HG03432 (cell line): Measurements from ENCODE around the gene PYY.
"Not testable (repeated sequence)": the region's sequence is repeated elsewhere in the genome, so short reads cannot be mapped to it uniquely, and the experiment has no call there.

ENCODE experiments used
- ATAC-seq: cut with Tn5 transposase; IDR thresholded peaks from one replicate; pipeline ENCODE4 v1.9.1; 2021; ENCODE audit warnings: mild to moderate bottlenecking, moderate library complexity; ENCODE audit not compliant: unreplicated experiment

Gene PYY

DNA sequence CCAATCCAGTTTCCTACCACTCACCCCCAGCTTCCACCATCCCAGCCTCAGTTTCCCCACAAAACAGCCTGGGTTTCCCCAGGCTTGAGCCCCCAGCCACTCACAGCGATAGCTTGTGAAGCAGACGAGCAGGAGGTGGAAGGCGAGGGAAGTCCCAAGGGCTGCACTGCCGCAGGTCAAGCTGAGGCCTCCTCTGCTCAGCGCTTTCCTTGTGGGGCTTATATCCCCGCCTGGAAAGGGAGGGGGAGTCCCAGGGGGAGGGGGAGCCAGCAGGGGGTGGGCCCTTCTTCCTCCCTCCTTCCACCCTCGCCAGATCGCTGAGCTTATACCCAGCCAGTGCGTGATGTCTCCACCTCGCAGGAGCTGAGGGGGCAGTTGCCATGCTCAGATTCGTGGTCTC, at the start of gene PYY:
PYY (minus strand) TSS at position 195 of the 400 bp plus-strand sequence. CDS start 457 bp downstream, outside the sequence.
- ATAC-seq: no peak

DNA sequence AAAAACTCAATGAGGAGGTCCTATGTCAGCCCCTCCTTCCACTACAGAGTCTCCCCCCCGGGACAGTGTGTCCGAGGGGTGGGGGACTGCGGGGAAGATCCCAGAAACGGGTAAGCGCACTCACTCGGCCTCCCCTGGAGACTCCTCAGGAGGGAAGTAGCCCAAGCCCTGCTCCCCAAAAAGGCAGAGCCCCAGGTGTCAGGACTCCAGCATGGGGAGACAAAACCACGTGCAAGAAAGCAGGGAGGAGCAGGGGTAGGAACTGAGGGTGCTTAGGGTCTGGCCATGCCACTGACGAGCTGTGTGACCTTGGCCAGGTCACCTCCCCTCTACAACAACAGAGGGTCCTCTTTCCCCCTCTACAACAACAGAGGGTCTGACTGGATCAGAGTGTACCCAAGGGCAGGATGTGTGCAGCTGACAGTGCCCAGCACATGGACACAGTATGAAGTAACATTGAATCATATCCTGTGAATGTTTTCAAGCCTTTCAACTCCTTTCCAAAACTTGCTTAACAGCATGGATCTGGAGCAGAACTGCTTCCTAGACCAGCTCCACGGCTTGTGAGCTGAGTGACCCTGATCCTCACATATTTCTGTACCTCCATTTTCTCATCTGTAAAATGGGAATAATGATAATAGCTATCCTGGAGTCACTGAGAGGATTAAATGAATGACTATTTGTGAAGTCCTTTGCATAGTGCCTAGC, 48.6 kb upstream of the PYY start:
- ATAC-seq: no peak

DNA sequence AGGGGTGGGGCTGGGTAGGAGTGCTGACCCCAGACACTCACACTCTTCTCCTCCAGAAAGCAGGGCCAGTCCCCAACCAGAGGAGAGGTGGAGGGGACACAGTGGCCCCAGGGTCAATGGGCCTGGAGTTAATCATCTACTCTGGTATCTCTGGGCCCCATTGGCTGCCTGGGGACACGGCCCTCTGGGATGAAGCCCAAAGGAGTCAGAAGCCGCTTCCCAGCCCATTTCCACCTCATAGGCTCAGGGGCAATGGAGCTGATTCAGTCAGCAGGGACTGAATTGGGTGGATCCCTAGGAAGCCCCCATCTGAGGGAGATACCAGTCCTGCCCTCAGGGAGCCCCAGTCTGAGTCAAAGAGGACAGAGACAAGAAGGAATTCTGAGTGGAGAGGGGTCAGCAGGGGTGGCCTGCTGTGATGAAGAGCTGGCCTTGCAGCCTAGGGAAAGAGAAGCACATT, 47.8 kb upstream of the PYY start:
- no peak for ATAC-seq

DNA sequence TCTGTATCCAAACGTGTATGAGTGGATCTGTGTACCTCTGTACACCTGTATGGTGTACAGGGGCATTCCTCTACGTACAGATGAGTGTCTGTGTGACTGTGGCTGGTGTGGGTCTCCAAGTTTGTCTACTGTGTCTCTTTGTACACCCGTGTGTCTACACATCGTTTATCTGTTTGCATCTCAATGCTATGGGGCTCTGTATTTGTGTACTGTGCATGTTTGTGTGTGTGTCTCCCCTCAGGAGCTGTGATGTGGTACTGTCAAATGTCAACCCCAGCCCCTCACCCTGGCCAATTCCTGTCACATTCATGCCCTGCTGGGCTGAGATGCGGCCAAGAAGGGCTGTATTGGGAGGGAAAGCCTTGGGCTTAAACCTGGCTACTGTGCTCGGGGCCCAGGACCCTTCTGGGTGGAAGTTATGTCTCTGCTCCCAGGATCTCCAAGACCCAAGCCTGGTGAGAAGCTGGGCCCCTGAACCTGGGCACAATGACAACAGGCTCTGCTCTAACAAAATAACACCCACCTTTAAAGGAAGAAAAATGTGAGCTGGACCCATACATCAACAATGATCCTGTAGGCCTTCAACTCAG, 47.2 kb upstream of the PYY start:
- no peak for ATAC-seq

DNA sequence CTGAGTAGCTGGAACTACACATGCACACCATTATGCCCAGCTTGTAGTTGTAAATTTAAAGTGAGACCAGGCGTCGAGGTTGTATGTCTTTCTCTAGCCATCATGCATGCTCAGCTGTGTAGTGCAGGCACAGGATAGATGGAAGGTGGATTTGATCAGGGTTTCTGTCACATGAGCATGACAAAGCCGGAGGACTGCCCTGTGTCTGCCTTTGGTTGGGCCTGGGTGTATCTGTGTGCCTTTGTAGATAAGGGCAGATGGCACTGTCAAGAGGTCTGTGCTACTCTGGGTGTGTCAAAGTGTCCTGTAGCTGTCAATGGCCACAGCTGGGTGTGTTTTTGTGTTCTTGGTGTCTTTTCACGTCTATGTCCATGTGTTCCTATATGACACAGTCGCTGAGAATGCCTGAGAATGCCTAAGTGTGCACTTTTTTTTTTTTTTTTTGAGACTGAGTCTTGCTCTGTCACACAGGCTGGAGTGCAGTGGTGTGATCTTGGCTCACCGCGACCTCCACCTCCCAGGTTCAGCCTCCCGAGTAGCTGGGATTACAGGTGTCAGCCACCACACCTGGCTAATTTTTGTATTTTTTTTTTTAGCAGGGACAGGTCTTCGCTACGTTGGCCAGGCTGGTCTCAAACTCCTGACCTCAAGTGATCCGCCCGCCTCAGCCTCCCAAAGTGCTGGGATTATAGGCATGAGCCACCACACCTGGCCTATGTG, 46.6 kb upstream of the PYY start:
- ATAC-seq: no peak

DNA sequence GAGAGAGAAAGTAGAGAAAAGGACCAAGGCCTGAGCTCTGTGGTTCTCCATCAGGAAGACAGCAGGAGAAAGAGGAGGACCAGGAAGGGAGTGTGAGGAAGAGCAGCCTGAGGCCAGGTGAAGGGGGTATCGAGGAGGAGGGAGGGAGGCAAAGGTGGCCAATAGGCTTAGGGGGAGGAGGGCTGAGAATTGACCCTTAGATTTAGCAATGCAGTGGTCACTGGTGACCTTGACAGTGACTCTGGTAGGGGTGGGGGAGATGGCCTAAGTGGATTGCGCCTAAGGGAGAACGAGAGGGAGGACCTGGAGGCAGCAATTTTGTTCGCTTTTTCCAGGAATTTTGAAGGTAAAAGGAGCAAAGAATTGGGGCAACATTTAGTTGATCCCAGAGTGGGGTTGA, 45.3 kb upstream of the PYY start:
- no peak for ATAC-seq

DNA sequence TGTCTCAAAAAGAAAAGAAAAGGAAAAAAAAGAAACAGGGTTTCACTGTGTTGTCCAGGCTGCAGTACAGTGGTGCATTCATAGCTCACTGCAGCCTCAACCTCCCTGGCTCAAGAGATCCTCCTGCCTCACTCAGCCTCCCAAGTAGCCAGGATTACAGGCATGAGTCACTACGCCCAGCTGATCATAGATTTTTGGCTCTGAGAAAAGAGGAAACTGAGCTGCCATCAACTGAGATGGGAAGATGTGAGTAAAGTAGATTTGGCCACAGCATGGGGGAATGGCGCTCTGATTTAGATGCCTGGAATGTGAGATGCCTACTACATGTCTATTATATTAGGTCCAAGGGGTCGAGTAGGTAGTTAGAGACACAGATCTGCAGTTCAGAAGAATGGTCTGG, 44.8 kb upstream of the PYY start:
- no peak for ATAC-seq

DNA sequence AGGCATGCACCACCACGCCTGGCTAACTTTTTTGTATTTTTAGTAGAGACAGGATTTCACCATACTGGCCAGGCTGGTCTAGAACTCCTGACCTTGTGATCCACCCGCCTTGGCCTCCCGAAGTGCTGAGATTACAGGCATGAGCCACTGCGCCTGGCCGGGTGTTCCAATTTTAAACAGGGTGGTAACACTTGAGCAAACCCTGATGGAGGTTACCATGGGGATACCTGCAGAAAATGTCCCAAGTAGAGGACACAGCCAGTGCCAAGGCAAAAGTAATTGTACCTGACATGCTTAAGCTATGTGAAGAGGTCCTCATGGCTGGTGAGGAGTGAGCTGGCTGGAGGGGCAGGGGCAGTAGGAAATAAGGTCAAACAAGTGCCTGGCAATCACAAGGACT, 43.4 kb upstream of the PYY start:
- ATAC-seq: not testable (repeated sequence)

DNA sequence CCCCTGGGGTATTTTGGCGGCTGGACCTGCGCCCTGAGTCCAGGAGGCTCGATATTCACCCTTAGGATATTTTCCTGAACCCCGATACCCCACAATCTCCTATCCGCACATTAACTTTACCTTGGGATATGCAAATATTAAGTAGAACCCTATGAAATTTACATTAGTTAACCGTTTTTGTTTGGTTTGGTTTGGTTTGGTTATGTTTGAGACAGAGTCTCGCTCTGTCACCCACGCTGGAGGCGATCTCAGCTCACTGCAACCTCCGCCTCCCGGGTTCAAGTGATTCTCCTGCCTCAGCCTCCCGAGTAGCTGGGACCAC, 41.4 kb upstream of the PYY start:
- no peak for ATAC-seq

DNA sequence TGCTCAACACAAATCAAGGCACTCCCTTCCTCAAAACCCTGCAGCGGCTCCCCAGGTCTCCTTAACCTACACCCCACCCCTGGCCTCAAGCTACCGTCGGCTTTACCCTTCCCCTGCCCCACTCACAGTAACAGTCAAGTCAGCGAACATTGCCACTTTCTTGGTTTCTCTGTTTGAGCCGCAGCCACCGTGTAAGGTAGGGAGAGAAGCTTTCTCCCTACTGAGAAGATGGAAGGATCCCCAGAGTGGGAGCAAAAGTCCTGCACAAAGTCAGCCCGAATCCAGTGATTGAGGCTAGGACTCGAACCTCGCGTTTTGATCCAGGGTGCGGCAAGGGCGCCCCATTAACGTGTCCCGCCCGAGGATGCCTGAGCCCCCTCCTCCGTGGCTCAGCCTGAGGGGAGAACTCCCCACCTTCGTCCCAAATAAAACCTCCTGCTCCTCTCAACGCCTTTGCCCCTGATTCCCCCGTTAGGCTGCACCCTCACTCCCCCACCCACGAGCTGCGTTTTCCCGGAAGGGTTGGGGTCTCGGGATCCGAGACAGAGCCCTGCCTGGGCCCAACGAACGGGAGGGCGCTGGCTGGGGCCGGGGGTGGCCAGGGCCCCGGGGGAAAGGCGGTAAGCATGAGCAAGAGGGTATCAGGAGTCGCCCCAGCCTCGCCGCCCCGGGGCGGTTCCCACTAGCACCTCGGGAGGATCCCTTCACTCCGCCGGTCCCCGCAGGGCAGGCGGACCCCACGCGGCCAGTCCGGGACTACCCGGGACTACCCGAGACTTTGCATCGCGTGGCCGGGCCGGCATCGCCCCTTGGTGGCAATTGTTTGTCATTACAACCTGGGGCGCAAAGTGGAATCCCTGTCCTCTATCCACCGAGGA, 40.8 kb upstream of the PYY start:
- ATAC-seq: no peak

DNA sequence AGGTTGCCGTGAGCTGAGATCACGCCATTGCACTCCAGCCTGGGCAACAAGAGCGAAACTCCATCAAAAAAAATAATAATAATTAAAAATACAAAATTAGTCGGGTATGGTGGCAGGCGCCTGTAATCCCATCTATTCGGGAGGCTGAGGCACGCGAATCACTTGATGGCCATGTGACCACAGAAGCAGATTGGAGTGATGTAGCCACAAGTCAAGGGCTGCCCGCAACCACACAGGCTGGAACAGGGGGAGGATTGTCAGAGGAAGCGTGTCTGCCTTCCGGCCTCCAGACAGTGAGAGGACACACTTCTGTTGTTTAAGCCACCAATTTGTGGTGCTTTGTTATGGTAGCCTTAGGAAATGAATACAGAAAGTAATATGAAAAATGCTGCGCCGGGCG, 38.9 kb upstream of the PYY start:
- ATAC-seq: no peak

DNA sequence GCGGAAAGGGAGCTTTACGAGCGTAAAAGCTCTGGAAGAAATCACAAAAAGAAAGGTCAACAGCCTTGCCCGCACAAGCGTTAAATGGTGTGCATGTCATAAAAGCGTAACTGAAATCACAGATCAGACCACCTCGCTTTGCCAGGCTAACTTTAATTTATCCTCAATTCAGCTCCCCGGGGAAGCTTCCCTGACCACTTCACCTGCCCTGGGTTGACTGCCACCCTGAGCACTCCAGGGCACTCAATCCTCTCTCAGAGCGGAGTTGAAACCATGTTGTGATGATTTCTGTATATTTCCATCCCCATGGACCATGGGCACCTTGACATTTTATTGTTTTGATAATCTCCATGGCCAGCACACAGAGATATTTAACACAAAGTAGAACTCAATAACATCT, 34.6 kb upstream of the PYY start:
- ATAC-seq: no peak

DNA sequence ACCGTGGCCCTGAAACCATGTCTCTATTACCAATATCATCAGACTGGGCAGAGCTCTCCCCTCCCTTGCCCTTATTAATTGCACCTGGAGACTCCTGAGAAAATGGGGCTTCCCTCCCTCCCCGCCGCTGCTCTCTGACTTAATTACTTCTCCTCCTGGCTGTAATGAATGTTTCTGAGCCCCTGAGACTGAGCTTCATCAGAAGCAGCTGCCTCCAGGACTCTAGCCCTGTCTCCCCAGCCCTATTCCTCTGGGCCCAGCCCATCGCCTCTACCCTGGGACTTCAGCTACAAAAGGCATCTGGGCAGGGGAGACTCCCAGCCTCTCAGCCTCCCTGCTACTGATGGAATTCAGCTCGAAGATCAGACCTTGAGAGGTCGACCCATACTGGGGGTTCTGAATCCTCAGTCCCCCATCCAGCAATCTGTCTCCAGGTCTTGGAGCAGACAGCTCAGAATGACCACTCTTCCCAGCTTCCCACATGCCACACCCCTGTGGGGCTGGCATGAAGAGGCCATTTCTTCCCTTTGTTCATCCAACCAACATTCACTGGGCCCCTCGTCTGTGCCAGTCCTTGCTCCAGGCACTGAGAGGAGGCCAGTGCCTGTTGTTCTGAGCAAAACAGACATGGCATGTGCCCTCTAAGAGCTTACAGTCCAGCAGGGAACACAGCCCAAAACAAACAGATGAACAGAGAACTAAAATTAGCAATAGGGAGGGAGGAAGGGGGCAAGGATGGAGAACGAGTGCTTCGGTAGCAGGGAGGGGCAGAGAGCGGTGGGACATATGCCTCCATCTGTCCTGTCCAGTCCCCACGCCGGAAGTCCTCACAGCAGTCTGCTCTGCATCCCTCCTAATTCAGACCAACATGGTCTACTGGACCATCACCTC, 33.6 kb upstream of the PYY start:
- ATAC-seq: no peak

DNA sequence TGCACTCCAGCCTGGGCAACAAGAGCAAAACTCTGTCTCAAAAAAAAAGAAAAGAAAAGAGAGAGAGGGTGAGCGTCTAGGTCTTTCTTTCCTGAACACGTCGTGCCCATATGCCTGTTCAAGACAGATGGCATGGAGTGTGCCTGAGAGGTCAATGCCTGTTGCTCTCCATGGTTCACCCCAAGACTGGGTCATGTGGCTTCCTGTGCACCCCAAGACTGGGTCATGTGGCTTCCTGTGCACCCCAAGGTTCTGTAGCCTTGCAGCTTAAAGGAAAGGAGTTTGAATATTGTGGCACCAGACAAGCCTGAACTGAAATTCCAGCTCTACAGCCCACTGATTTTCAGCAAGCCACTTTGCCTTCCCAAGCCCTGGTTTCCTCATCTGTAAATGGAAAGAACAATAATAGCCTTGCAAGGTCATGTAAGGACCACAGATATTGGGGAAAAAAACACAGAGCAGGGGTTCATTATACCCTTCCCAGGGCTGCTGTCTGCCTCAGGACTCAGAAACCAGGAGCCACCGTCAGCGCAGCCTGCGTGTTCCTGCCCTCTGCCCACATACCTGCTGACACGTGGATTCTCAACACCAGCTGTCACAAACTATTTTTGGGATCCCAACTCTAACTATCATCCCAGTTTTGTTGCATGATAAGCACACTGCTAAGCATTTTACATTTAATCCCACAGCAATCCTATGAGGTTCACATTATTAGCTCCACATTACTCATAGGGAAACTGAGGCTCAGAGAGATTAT, 32.7 kb upstream of the PYY start:
- ATAC-seq: no peak

DNA sequence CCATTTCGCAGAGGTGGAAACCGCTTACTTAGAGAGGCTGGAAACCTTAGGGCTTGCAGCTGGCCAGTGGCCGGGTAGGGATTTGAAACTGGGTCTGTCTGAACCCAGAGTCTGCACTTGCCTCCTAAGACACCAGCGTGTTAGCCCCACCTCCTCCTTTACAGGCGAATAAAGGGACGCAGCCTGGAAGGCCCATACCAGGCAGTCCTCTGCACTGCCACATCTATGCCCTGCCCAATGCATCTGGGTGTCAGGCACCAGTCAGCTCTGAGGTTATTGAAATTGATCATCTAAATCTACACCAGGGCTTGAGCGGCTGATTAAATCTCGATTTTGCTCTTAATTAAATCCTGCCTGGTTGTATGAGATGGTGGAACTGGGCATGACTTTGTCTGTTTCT, 30.8 kb upstream of the PYY start:
- ATAC-seq: no peak

DNA sequence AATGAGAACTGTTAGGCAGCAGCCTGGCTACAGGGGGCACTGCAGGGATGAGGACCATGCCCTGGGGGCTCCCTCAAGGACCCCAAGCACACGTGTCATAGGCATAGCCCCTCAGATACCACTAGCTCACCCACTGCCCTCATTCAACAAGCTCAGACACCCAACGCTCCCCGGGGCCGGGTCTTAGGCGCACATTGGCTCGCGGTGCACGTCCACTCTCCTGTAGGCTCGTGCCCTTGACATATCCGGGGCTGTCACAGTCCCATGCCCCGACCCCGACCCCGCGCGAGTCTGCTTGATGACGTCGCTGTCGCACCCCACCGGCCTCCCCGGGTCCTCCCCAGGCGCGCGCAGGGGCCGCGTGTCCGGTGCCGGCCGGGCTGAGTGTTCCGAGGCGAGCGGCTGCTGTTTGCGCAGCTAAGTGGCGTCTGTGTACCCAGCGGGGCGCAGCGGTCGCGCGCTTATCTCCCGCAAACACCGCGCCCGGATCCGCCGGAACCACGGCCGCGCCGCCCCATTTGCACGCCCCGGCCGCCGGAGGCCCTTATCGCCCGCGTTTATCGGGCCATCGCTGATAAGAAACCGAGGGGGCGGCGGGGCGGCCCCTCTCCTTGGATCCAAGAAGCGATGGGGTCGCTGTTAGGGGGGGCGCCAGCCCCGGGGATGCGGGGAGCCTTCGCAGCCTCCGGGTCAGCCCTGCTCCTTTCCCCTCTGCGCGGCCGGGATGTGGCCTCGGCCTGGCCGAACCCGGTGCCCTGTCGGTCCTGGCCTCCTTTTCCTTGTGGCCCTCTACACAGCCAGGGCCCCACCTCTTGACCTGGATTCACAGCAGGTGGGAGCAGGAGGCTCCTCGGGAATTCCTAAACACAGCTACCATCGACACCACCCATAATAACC, 30.0 kb upstream of the PYY start:
- no peak for ATAC-seq

DNA sequence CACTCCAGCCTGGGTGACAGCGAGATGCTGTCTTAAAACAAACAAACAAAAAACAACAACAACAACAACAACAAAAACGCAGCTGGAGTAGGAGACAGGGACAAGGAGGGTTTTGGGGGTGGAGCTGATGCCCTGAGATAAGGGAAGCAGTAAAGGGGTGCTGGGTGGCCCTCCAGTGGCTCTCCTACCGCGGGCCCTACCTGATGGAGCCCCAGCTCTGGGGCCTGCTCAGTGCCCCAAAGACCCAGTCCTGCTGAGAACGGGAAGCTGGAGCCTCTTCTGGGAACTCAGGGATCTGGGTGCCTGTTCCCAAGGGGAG, 29.4 kb upstream of the PYY start:
- no peak for ATAC-seq

DNA sequence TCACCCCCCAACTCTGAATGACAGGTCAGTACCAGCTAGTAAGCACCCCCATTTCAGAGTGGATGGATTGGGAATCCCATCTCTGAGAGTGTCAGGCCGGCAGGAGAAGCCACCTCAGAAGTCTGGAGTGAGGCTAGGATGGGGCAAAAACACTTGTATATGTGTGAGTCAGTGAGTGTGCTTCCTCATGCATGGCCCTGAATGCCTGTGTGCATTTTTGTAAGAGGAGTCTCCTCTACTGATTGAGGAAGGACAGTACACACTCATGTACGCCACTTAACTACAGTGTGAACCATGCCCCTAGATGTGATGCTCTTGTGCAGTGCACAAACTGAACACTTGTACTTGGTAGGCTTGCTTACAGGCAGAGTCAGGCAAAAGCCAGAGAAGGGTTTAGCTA, 28.4 kb upstream of the PYY start:
- ATAC-seq: no peak

DNA sequence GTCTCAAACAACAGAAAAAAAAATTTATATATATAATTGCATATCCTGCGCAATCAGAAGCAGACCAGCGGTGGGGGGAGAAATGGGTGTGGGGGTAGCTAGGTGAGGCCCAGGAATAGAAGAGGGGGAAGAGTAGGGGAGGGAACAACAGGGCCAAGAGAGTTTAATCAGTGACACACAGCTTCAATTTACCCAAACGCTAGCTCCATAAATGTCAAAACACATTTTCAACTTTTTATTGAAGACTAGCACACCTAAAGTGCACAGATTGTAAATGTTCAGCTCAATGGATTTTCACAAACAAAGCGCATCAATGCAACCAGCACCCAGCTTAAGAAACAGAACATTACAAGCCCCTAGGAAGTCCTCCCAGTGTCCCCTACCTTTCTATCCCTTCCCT, 25.9 kb upstream of the PYY start:
- no peak for ATAC-seq
